RPMI7951 (cell line): ENCODE measurements around the gene UMODL1. TPM values are rescaled to one million over a fixed set of nuclear protein-coding genes. Genes with fewer than 3 reads are reported as not detected.

Source experiments
- DNase-seq: peaks from one replicate; pipeline ENCODE4 v3.0.0-alpha.2; 2012; ENCODE audit warnings: low read depth
- total RNA-seq: library from RNA; depleted of rRNA; stranded (reverse); fragments of >200 nt; shearing (Covaris generic); gene quantifications from 2 replicates; pipeline ENCODE4 v1.2.3, GENCODE V29; 2014

UMODL1 gene
- total RNA-seq, 1 experiment from 2014 or later: not detected

DNA sequence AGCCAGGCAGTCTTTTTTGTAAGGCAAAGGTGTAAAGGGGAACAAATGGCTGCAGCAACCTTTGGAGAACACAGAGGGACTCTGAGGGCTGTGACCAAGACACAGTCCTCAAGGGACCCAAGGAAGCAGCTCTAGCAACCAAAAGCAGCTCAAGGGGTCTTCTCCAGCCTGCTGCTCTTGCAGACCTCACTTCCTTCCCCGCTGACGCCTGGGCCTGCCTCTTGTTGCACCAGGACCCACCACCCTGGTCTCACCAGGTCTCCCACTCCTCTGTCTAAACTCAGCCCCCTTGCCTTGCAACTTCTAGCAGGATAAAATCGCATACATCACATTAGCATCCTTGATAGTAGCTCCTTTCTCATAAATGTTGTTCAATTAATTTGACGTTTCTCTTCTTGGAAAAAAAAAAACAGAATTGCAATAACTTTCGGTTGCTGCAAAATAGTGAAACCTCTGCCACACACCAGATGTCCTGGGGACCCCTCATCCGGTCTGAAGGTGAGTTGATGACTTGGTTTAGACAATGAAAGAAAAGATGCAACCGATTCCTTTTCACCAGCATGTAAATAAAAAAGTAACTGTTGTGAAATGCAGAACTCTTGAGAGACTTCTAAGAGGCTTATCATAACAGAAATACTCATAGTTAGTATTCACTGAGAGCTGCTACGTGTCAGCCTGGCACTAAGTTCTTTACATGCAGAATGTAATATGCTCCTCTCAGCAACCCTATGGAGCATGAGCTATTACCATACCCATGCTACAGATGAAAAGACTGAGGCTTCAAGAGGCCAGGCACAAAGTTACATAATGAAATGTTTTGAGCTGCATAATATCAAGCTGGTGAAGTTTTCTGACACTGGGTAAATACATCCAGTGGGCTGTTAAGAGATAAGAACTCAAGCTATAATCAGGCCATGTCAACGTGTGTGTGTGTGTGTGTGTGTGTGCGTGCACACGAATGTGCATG lies 58.5 kb downstream of the UMODL1 start:
- DNase-seq: no peak

DNA sequence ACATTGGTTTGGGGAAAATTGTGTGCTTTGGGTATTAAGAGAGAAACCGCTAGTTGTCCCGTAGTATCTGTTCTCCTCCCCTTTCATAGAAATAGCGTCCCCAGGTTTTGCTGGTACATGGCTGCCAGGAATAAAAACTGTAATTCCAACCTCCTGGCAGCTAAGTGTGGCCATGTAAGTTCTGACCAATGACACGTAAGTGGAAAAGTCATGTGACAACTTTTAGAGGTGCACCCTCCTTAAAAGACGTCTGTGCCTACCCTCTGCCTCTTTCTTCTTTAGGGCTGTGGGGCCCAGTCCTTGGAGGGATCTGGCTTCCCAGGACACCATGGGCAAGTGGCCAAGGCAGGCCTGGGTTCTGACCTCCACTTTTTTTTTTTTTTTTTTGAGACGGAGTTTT lies 59.3 kb downstream of the UMODL1 start:
- no peak for DNase-seq

- no peak for DNase-seq
Measured at GRCh38 chr21:42132183-42132582, 61.1 kb downstream of the UMODL1 start.

- DNase-seq: no peak
Measured at GRCh38 chr21:42133131-42133530, 62.0 kb downstream of the UMODL1 start.

DNA sequence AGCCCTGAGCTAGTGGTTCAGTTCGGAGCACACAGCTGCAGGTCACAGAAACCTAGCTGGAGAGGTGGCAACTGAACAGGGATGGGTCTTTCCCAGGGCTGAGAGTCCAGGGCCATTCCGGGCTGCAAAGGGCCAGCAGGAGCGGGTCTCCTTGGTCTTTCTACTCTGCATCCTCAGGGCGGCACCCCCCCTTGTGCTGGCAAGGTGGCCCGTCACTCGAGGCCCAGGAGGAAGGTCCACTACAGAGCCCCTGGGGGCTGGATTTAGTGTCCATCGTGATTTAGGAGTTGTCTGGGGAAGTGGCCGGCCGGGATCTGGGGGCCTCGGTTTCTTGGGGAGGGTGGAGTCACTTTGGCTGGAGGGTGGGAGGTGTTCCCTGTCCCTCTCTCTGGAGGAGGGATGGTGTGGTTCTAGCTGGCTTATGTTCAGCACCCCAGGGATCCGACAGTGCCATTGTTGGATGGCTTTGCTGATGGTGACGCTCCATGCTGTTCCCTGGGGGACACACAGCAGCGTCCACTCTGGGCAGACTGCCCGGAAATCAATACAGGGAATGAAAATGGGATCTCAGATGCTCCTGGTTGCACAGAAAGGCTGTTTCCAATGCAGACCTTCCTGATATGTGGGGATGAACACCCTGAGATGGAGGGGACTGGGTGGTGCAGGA lies 64.4 kb downstream of the UMODL1 start:
- DNase-seq: no peak

DNA sequence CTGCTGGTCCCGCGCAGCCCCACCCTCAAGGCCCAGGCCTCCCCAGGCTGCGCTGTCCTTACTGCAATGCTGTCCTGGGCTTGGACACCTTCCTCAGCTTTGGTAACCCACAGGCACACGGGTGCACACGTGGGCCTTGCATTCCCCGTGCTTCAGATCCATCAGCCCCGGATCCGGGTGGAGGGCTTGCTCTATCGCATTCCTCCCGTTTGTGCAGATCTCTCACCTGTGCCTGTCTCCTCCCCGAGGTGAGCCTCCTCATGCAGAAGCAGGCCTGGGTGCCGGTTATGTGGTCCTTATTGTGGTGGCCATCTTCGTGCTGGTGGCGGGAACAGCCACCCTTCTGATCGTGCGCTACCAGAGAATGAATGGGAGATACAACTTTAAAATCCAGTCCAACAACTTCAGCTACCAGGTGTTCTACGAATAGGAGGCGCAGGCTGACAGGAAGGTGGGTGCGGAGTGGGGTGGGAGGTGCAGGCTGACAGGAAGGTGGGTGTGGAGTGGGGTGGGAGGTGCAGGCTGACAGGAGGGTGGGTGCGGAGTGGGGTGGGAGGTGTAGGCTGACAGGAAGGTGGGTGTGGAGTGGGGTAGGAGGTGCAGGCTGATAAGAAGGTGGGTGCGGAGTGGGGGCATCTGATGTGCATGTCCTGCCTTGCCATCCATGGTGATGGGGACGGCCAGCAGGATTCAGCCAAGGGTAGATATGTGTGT lies 66.2 kb downstream of the UMODL1 start:
- no peak for DNase-seq

DNA sequence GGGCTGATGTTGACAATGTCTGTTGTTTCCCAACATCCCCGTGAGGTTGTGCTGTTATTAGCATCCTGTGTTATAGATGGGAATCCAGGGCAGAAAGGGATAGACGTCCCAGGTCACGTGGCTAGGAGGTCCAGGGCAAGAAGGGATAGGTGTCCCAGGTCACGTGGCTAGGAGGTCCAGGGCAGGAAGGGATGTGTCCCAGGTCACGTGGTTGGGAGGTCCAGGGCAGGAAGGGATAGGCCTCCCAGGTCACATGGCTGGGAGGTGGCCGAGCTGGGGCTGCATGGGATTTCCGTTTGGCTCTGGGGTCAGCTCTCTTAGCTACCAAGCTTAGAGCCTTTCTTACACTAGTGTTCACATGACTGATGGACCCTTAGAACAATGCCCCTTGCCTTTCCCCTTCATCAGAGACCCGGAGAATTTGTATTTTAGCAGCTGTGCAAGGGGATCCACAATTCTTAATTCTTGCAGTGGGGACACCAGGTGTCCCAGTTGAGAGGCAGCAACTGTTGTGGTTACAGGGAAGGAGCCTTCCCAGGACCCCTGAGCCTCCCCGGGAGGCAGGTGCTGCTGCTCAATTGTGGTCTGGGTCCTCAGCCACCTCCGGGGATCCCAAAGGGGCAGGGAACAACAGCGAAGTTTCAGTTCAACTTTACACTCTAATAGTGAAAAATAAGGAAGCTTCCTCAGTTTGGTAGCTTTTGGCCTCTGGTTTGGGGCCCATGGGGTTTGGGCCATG lies 69.2 kb downstream of the UMODL1 start:
- no peak for DNase-seq

DNA sequence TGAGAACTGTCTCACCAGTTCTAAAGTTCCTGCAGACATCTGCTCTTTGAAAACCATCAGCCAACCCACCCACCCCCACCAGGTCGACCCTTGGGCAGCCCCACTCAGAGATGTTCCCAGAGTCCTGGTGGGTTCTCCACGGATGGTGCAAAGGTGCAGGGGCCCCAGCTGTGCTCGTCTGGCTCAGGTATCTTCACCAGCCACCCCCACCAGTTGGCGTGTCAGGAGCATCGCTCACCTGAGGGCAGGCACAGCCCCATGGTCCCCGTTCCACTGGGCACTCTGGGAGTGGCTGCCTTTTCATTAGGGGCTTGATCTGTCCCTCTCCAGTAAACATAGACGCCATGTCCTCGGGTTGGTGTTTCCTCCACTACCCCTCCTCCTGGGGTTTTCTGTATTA lies 70.5 kb downstream of the UMODL1 start:
- DNase-seq: no peak

DNA sequence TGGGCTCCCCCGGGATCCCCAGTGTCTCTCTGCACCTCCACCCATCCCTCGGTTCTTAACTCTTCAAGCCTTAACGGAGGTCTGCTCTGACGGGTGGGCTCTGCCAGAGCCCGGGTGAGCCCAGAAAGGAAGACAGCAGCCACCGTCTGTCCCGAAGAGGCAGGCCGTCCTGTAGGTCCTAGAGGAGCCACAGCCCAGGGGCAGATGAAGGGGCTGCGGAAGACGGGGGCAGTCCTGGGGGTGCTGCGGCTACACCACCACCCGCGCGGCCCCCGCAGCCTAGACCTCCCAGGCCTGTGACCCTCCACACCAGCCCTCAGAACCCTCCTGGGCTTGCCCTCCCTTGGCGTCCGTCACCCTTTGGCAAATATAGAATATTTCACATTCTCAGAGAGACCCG lies 71.0 kb downstream of the UMODL1 start:
- no peak for DNase-seq

GRCh38 chr21:42142627-42143026 lies 71.5 kb downstream of the UMODL1 start:
- DNase-seq: no peak

DNA sequence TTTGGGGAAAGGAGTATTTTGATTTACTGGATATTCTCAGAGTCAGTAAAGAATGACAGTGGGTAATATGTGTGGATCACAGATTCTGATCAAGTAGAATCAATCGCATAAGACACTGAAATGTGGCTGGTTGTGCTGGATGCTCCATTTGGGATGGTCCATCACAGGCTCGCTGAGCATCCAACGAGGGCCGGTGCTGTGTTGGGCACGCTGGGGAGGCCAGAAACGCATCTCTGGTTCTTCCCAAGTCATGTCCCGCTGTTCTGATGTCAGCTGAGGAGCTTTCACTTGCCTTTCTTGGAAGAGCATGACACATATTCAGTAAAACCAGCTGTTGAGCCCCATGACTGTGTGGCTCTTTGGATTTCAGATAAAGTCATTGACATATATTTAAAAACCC lies 72.0 kb downstream of the UMODL1 start:
- no peak for DNase-seq

DNA sequence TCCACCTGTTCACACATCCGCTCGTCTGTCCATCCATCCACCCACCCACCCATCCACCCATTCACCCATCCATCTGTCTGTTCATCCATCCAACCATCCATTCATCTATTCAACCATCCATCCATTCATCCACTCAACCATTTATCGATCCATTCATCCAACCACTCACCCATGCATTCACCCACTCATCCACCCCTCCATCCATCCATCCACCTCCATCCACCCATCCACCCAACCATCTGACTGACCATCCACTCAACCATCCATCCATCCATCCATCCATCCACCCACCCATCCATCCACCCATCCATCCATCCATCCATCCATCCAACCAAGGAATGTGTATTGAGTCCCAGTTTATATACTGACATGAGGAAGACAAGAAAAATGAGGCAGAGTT lies 73.1 kb downstream of the UMODL1 start:
- DNase-seq: no peak

DNA sequence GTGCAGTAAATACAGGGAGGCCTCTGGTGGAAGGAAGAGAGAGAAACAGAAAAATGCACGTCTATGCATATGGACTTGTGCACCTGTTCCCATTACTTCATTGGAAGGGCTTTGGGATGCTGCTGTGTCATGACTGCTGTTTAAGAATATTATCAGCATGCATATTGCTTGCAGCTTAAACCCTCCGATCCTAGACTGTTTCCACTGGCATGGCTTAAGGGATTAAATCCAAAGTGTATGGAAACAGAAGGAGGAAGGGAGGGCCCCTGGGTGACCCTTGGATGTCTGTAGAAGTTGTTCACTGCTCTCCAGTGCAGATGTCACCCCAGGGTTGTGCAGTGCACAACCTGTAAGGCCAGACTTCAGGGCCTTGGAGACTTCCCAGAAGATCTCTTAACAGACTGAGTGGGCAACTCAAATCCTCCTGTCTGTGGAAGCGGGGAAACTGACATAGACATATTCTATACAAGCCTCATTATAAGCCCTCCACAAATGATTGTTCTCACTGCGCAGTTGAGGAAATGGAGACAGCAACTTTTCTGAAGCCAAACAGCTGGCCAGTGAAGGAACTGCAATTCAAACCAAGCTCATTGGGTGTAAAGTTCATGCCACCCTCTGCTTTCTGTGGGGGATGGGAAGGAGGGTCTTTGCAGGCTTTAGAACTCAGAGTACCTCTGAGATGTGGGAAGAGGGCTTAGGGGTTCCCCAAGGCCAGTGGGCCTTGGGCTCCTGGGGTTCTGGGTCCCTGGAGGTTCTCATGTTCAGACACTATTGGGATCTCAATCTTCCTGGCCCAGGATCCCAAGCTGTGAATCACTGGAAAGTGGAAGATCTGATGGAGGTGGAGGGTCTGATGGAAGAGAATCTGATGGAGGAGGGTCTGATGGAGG lies 73.8 kb downstream of the UMODL1 start:
- no peak for DNase-seq

GRCh38 chr21:42145569-42146272 lies 74.6 kb downstream of the UMODL1 start:
- DNase-seq: peak; percentile 38

GRCh38 chr21:42146273-42146805 lies 75.2 kb downstream of the UMODL1 start:
- DNase-seq: no peak

GRCh38 chr21:42146821-42147220 lies 75.7 kb downstream of the UMODL1 start:
- DNase-seq: no peak

- no peak for DNase-seq
Measured at GRCh38 chr21:42147386-42148020, 76.4 kb downstream of the UMODL1 start.

DNA sequence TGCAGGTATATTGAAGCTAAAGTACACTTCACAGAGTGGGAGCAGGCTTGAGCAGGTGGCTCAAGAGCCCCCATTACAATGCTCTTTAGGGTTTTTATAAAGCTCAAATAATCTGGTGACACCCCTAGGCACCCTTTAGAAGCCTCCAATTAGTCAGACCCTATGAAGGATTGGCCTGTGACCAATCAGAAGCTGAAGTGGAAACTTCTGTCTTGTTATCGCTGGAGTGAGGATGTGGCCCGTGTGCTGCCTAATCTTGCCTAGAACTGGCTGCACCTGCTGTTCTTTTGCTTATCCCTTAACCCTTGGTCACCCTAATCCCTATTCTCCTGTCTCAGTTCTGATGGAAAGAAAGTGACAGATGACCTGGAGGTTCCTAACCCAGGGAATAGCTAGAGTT lies 77.0 kb downstream of the UMODL1 start:
- no peak for DNase-seq

- DNase-seq: no peak
Measured at GRCh38 chr21:42148584-42148983, 77.5 kb downstream of the UMODL1 start.
